Measurements from ENCODE around the gene UTS2R.

DNA sequence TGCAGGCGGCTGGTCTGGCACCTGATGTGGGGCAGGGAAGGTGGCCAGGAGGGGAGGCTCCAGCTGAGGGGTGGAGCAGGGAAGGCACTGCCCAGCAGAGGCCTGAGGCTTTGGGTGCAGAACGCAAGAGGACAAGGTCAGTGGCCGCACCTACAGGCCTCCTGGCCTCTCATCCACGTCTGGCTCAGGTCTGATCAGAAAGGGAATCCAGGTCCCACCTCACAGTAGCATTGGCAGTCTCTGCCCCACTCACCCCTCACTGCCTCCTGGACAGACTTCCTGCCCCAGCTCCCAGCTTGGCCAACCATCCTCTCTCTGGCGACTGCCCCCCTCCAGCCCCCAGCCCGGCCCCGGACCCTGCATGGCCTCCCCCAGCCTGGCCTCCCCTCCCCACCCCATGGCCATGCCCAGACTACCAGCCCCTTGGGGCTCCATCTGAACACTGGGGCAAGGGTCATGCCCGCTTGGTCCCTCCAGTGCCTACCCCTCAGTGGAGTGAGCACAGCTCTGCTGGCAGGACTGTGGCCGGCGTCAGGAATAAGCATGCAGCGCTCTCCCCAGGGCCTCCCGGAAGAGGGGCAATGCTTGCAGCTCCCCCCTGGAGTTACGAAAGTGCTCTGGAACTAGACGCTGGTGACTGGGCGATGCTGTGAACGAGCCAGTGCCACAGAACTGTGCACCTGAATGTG lies 4.6 kb downstream of the UTS2R start:
- TF ChIP-seq ATF6 (CRISPR knock-in tag; IDR thresholded peaks at IDR 0.05) (no peak), FOXP1 (CRISPR knock-in tag; IDR thresholded peaks at IDR 0.05; ENCODE audit: borderline replicate concordance) (no peak), ZMAT4 (CRISPR knock-in tag; IDR thresholded peaks at IDR 0.05) (no peak), ETV6 (CRISPR knock-in tag; IDR thresholded peaks at IDR 0.05) (no peak), IRF2 (CRISPR knock-in tag; IDR thresholded peaks at IDR 0.05; ENCODE audit: borderline replicate concordance, low read depth) (no peak), MYBL2 (CRISPR knock-in tag; IDR thresholded peaks at IDR 0.05) (no peak), AFF4 (CRISPR knock-in tag; IDR thresholded peaks at IDR 0.05; ENCODE audit: borderline replicate concordance) (no peak), TEAD4 (CRISPR knock-in tag; IDR thresholded peaks at IDR 0.05) (no peak), GABPB1 (CRISPR knock-in tag; IDR thresholded peaks at IDR 0.05) (no peak), ATF2 (CRISPR knock-in tag; IDR thresholded peaks at IDR 0.05; ENCODE audit: borderline replicate concordance, low read depth) (no peak)
- TF ChIP-seq, protein P1, sequence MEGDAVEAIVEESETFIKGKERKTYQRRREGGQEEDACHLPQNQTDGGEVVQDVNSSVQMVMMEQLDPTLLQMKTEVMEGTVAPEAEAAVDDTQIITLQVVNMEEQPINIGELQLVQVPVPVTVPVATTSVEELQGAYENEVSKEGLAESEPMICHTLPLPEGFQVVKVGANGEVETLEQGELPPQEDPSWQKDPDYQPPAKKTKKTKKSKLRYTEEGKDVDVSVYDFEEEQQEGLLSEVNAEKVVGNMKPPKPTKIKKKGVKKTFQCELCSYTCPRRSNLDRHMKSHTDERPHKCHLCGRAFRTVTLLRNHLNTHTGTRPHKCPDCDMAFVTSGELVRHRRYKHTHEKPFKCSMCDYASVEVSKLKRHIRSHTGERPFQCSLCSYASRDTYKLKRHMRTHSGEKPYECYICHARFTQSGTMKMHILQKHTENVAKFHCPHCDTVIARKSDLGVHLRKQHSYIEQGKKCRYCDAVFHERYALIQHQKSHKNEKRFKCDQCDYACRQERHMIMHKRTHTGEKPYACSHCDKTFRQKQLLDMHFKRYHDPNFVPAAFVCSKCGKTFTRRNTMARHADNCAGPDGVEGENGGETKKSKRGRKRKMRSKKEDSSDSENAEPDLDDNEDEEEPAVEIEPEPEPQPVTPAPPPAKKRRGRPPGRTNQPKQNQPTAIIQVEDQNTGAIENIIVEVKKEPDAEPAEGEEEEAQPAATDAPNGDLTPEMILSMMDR (IDR thresholded peaks at IDR 0.05), result no peak
- TF ChIP-seq, protein P2, sequence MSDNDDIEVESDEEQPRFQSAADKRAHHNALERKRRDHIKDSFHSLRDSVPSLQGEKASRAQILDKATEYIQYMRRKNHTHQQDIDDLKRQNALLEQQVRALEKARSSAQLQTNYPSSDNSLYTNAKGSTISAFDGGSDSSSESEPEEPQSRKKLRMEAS (CRISPR knock-in tag; IDR thresholded peaks at IDR 0.05), result no peak
- TF ChIP-seq, protein P3, sequence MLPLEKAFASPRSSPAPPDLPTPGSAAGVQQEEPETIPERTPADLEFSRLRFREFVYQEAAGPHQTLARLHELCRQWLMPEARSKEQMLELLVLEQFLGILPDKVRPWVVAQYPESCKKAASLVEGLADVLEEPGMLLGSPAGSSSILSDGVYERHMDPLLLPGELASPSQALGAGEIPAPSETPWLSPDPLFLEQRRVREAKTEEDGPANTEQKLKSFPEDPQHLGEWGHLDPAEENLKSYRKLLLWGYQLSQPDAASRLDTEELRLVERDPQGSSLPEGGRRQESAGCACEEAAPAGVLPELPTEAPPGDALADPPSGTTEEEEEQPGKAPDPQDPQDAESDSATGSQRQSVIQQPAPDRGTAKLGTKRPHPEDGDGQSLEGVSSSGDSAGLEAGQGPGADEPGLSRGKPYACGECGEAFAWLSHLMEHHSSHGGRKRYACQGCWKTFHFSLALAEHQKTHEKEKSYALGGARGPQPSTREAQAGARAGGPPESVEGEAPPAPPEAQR (CRISPR knock-in tag; IDR thresholded peaks at IDR 0.05), result no peak

All from WTC11 (cell line).